Mesothelial cell of epicardium (in vitro differentiated cells): ENCODE results near the gene DFFA. TPM values are rescaled to one million over a fixed set of nuclear protein-coding genes. Genes with fewer than 3 reads are reported as not detected.

Experiments used
- DNase-seq, 2 experiments: peaks; one replicate each; pipeline ENCODE4 v3.0.0; 2021; ENCODE audit warnings: low spot score in 2 of 2; ENCODE audit not compliant: unreplicated experiment in 2 of 2
- H3K27ac Mint-ChIP-seq: 2 replicates; pipeline ENCODE4 v1.8.0; 2021; ENCODE audit warnings: mixed read lengths
- H3K27me3 Mint-ChIP-seq: 2 replicates; pipeline ENCODE4 v1.8.0; 2021; ENCODE audit warnings: low read depth, mixed read lengths
- H3K36me3 Mint-ChIP-seq: 2 replicates; pipeline ENCODE4 v1.8.0; 2021; ENCODE audit warnings: mixed read lengths
- H3K4me1 Mint-ChIP-seq: 2 replicates; pipeline ENCODE4 v1.8.0; 2021; ENCODE audit warnings: mixed read lengths
- H3K4me3 Mint-ChIP-seq: 2 replicates; pipeline ENCODE4 v1.8.0; 2021; ENCODE audit warnings: mild to moderate bottlenecking, moderate library complexity, mixed read lengths
- H3K9me3 Mint-ChIP-seq: 2 replicates; pipeline ENCODE4 v1.8.0; 2021; ENCODE audit warnings: mixed read lengths
- total RNA-seq: library from RNA; stranded (reverse); gene quantifications from 3 replicates; pipeline ENCODE4 v1.2.1, GENCODE V29; 2021
- TF ChIP-seq, protein P1 (sequence below): fragments of 200-600 bp; sonication (generic); IDR thresholded peaks from one replicate; pipeline ENCODE4 v1.5.0; 2021; ENCODE audit warnings: antibody characterized with exemption; ENCODE audit not compliant: unreplicated experiment

DFFA gene
- total RNA-seq, 1 donor from 2014 or later, result 51.4 TPM

GRCh38 chr1:10444795-10445397 is 27.4 kb downstream of the DFFA start:
- TF ChIP-seq, protein P1, sequence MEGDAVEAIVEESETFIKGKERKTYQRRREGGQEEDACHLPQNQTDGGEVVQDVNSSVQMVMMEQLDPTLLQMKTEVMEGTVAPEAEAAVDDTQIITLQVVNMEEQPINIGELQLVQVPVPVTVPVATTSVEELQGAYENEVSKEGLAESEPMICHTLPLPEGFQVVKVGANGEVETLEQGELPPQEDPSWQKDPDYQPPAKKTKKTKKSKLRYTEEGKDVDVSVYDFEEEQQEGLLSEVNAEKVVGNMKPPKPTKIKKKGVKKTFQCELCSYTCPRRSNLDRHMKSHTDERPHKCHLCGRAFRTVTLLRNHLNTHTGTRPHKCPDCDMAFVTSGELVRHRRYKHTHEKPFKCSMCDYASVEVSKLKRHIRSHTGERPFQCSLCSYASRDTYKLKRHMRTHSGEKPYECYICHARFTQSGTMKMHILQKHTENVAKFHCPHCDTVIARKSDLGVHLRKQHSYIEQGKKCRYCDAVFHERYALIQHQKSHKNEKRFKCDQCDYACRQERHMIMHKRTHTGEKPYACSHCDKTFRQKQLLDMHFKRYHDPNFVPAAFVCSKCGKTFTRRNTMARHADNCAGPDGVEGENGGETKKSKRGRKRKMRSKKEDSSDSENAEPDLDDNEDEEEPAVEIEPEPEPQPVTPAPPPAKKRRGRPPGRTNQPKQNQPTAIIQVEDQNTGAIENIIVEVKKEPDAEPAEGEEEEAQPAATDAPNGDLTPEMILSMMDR, result no peak
- Mint-ChIP-seq H3K4me1 (peaks cover 5% of the 10 kb centered on the region), H3K4me3 (no peak overlapping the region), H3K27ac (no peak overlapping the region), H3K36me3 (peaks cover 4% of the 10 kb centered on the region), H3K27me3 (no peaks in the 10 kb centered on the region), H3K9me3 (no peaks in the 10 kb centered on the region)
- no peak for DNase-seq

- no peak overlapping the region for H3K27ac Mint-ChIP-seq
- H3K27me3 Mint-ChIP-seq, result no peaks in the 10 kb centered on the region
- no peaks in the 10 kb centered on the region for H3K9me3 Mint-ChIP-seq
- H3K36me3 Mint-ChIP-seq, result peaks cover 4% of the 10 kb centered on the region
- no peak for DNase-seq
- H3K4me1 Mint-ChIP-seq, result no peaks in the 10 kb centered on the region
- TF ChIP-seq, protein P1, result no peak
- no peak overlapping the region for H3K4me3 Mint-ChIP-seq
These were observed 28.1 kb downstream of the DFFA start for GRCh38 chr1:10444248-10444647.

- Mint-ChIP-seq H3K27ac (no peak overlapping the region), H3K9me3 (no peaks in the 10 kb centered on the region), H3K4me3 (no peak overlapping the region), H3K27me3 (no peaks in the 10 kb centered on the region), H3K4me1 (no peaks in the 10 kb centered on the region), H3K36me3 (peaks cover 4% of the 10 kb centered on the region)
- TF ChIP-seq, protein P1, result no peak
- DNase-seq, result no peak
These were observed 31.5 kb downstream of the DFFA start for GRCh38 chr1:10440794-10441193.

- TF ChIP-seq, protein P1, result no peak
- Mint-ChIP-seq H3K4me3 (no peak overlapping the region), H3K4me1 (no peaks in the 10 kb centered on the region), H3K36me3 (peaks cover 4% of the 10 kb centered on the region), H3K27me3 (no peaks in the 10 kb centered on the region), H3K9me3 (no peaks in the 10 kb centered on the region), H3K27ac (no peak overlapping the region)
- DNase-seq, result no peak
These were observed 32.0 kb downstream of the DFFA start for GRCh38 chr1:10440305-10440704.

DNA sequence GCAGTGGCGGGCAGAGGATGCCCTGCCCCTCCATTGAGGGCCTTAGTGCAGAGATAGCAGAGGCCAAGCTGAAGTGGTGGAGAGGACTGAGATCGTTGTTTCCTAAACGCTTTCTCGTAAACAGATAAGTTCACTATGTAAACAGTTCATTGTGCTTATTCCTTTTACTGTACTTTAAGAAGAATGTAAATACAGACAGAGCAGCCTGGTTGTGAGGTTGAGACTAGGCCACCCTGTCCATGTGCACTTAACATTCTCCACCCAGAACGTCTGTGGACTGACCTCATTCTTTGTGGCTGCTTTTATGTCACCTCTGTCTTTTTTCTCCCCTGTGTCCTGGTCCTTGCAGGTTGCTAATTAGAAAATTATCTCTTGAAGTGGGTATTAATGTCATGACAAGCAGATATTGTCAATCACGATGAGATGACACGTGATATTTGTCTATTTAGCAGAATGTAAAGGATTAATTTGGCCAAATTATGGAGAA is 33.6 kb downstream of the DFFA start:
- DNase-seq, result no peak
- Mint-ChIP-seq H3K4me3 (no peak overlapping the region), H3K27ac (no peak overlapping the region), H3K36me3 (peaks cover 2% of the 10 kb centered on the region), H3K27me3 (no peaks in the 10 kb centered on the region), H3K9me3 (no peaks in the 10 kb centered on the region), H3K4me1 (no peaks in the 10 kb centered on the region)
- TF ChIP-seq, protein P1, result no peak
